ENCODE data around the gene NFE2. TPM values are rescaled to one million over a fixed set of nuclear protein-coding genes. Genes with fewer than 3 reads are reported as not detected.

The NFE2 gene
- total RNA-seq, 1 experiment from 2014 or later: 2.4 TPM

DNA sequence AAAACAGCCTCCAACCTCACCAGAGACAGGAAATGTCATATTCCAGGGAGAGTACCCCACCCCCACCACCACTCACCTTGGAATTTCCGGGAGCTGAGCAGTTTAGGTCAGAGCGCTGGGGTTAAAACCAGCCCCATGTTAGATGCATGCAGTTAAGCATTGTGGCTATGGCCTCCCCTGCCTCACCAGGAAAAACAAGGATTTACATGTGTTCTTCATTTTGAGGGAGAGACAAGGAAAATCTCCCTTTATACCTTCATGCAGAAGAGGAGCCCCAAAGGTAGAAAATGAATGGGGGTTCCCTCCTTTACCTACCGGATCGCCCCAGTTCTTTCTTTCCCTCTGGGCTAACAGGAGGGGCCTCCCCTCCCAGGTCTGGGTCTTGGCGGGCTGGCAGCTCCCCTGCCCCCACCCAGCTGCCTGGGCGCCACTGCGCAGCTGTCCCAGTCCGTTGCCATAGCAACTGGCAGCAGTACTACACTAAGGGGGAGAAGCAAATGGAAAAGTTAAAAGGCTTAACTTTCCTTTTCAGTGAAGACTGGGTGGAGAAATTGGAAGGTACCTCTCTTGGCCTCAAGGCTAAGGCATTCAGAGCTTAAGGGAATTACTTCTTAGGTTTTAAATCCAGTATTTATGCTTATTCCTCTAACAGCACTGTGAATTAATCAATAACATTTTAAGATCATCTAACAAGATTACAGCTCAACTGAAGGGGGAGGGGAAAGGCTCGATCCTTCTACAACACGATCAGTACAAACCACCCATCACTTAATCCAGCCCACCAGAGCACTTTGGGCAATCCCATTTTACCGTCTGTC, 41.4 kb downstream of the NFE2 start:
- Mint-ChIP-seq H3K4me3 (peak overlapping the region; percentile 66), H3K4me1 (peaks cover 63% of the 10 kb centered on the region), H3K36me3 (peaks cover 29% of the 10 kb centered on the region), H3K27ac (peak overlapping the region; percentile 99), H3K27me3 (ENCODE audit: low read depth) (no peaks in the 10 kb centered on the region), H3K9me3 (no peaks in the 10 kb centered on the region)
- DNase-seq (ENCODE audit: low spot score) (peak; percentile 91), ATAC-seq (peak; percentile 94)
- TF ChIP-seq, protein P1, sequence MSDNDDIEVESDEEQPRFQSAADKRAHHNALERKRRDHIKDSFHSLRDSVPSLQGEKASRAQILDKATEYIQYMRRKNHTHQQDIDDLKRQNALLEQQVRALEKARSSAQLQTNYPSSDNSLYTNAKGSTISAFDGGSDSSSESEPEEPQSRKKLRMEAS (CRISPR knock-in tag; IDR thresholded peaks at IDR 0.05): peak; percentile 49; the same call in 1 of the 2 replicates
- peak; percentile 62; the same call in 1 of the 2 replicates for TF ChIP-seq ETV6 (CRISPR knock-in tag; IDR thresholded peaks at IDR 0.05)
- peak; percentile 25; the same call in 1 of the 2 replicates for TF ChIP-seq SP1 (CRISPR knock-in tag; conservative IDR thresholded peaks at IDR 0.05)
- TF ChIP-seq, protein P2, sequence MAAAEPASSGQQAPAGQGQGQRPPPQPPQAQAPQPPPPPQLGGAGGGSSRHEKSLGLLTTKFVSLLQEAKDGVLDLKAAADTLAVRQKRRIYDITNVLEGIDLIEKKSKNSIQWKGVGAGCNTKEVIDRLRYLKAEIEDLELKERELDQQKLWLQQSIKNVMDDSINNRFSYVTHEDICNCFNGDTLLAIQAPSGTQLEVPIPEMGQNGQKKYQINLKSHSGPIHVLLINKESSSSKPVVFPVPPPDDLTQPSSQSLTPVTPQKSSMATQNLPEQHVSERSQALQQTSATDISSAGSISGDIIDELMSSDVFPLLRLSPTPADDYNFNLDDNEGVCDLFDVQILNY (CRISPR knock-in tag; IDR thresholded peaks at IDR 0.05): peak; percentile 79
- TF ChIP-seq ESRRA (CRISPR knock-in tag; IDR thresholded peaks at IDR 0.05; ENCODE audit: borderline replicate concordance): no peak
- TF ChIP-seq, protein P3, sequence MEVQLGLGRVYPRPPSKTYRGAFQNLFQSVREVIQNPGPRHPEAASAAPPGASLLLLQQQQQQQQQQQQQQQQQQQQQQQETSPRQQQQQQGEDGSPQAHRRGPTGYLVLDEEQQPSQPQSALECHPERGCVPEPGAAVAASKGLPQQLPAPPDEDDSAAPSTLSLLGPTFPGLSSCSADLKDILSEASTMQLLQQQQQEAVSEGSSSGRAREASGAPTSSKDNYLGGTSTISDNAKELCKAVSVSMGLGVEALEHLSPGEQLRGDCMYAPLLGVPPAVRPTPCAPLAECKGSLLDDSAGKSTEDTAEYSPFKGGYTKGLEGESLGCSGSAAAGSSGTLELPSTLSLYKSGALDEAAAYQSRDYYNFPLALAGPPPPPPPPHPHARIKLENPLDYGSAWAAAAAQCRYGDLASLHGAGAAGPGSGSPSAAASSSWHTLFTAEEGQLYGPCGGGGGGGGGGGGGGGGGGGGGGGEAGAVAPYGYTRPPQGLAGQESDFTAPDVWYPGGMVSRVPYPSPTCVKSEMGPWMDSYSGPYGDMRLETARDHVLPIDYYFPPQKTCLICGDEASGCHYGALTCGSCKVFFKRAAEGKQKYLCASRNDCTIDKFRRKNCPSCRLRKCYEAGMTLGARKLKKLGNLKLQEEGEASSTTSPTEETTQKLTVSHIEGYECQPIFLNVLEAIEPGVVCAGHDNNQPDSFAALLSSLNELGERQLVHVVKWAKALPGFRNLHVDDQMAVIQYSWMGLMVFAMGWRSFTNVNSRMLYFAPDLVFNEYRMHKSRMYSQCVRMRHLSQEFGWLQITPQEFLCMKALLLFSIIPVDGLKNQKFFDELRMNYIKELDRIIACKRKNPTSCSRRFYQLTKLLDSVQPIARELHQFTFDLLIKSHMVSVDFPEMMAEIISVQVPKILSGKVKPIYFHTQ (CRISPR knock-in tag; IDR thresholded peaks at IDR 0.05): peak; percentile 36; the same call in 1 of the 2 replicates
- TF ChIP-seq, protein P4, sequence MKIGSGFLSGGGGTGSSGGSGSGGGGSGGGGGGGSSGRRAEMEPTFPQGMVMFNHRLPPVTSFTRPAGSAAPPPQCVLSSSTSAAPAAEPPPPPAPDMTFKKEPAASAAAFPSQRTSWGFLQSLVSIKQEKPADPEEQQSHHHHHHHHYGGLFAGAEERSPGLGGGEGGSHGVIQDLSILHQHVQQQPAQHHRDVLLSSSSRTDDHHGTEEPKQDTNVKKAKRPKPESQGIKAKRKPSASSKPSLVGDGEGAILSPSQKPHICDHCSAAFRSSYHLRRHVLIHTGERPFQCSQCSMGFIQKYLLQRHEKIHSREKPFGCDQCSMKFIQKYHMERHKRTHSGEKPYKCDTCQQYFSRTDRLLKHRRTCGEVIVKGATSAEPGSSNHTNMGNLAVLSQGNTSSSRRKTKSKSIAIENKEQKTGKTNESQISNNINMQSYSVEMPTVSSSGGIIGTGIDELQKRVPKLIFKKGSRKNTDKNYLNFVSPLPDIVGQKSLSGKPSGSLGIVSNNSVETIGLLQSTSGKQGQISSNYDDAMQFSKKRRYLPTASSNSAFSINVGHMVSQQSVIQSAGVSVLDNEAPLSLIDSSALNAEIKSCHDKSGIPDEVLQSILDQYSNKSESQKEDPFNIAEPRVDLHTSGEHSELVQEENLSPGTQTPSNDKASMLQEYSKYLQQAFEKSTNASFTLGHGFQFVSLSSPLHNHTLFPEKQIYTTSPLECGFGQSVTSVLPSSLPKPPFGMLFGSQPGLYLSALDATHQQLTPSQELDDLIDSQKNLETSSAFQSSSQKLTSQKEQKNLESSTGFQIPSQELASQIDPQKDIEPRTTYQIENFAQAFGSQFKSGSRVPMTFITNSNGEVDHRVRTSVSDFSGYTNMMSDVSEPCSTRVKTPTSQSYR (CRISPR knock-in tag; IDR thresholded peaks at IDR 0.05): peak; percentile 73; the same call in 1 of the 2 replicates
- TF ChIP-seq, protein P5, sequence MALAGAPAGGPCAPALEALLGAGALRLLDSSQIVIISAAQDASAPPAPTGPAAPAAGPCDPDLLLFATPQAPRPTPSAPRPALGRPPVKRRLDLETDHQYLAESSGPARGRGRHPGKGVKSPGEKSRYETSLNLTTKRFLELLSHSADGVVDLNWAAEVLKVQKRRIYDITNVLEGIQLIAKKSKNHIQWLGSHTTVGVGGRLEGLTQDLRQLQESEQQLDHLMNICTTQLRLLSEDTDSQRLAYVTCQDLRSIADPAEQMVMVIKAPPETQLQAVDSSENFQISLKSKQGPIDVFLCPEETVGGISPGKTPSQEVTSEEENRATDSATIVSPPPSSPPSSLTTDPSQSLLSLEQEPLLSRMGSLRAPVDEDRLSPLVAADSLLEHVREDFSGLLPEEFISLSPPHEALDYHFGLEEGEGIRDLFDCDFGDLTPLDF (CRISPR knock-in tag; IDR thresholded peaks at IDR 0.05): no peak
- TF ChIP-seq, protein P6, sequence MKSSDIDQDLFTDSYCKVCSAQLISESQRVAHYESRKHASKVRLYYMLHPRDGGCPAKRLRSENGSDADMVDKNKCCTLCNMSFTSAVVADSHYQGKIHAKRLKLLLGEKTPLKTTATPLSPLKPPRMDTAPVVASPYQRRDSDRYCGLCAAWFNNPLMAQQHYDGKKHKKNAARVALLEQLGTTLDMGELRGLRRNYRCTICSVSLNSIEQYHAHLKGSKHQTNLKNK (CRISPR knock-in tag; IDR thresholded peaks at IDR 0.05): no peak
- TF ChIP-seq, protein P7, sequence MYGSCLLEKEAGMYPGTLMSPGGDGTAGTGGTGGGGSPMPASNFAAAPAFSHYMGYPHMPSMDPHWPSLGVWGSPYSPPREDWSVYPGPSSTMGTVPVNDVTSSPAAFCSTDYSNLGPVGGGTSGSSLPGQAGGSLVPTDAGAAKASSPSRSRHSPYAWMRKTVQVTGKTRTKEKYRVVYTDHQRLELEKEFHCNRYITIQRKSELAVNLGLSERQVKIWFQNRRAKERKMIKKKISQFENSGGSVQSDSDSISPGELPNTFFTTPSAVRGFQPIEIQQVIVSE (CRISPR knock-in tag; IDR thresholded peaks at IDR 0.05; ENCODE audit: borderline replicate concordance): no peak
- TF ChIP-seq TEAD1 (CRISPR knock-in tag; IDR thresholded peaks at IDR 0.05): peak; percentile 79; the same call in 1 of the 2 replicates
- TF ChIP-seq CREM (CRISPR knock-in tag; IDR thresholded peaks at IDR 0.05): no peak
- TF ChIP-seq GRHL2 (CRISPR knock-in tag; IDR thresholded peaks at IDR 0.05; ENCODE audit: insufficient replicate concordance, severe bottlenecking): no peak
- ChIA-PET POLR2A (interaction anchor here (0.5 to 6.0 kb wide), 14 partner anchors 9 to 447 kb away, joined by 3 to 105 read pairs (median 6); partner anchors contain the start of genes CBX5, COPZ1, HNRNPA1 and ITGA5), CTCF (interaction anchor here (0.5 to 3.2 kb wide), 12 partner anchors 8 to 456 kb away, joined by 3 to 25 read pairs (median 6); partner anchors contain the start of genes CBX5, COPZ1 and HNRNPA1)
